ENCODE data around the gene MKLN1.

DNA sequence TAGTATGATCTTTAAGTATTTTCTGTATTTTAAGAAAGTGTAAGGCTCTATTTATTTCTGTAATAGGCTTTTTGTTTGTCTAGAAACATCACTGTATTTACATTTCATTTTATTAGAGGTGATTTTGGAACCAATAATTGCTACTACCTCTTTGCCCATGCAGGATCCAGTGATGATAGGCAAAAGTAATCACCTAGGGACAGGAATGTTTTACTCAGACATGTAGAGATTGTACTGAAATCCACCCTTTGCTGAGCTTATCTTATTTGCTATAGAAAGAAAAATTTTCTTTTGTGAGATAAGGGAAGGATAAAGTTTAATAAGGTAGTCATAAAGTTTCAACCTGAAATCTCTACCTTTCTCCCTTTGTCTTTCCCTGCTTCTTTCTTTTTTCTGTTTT lies 73.5 kb downstream of the MKLN1 start:
- TF ChIP-seq EZH2 (IDR thresholded peaks at IDR 0.05; ENCODE audit: borderline replicate concordance, low read depth, low read length, poor library complexity, severe bottlenecking), result no peak
- TF ChIP-seq, protein P1, sequence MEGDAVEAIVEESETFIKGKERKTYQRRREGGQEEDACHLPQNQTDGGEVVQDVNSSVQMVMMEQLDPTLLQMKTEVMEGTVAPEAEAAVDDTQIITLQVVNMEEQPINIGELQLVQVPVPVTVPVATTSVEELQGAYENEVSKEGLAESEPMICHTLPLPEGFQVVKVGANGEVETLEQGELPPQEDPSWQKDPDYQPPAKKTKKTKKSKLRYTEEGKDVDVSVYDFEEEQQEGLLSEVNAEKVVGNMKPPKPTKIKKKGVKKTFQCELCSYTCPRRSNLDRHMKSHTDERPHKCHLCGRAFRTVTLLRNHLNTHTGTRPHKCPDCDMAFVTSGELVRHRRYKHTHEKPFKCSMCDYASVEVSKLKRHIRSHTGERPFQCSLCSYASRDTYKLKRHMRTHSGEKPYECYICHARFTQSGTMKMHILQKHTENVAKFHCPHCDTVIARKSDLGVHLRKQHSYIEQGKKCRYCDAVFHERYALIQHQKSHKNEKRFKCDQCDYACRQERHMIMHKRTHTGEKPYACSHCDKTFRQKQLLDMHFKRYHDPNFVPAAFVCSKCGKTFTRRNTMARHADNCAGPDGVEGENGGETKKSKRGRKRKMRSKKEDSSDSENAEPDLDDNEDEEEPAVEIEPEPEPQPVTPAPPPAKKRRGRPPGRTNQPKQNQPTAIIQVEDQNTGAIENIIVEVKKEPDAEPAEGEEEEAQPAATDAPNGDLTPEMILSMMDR (conservative IDR thresholded peaks at IDR 0.05; ENCODE audit: low read depth, low read length), result no peak
